K562 (cell line): Measurements from ENCODE around the gene OTULINL. TPM values are rescaled to one million over a fixed set of nuclear protein-coding genes. Genes with fewer than 3 reads are reported as not detected.

Source experiments
- ATAC-seq: fragments of 200-7000 bp; cut with Tn5 transposase; 3 replicates; pipeline ENCODE4 v1.9.1; 2020; ENCODE audit warnings: moderate library complexity
- BruUV-seq: library from RNA; stranded (reverse); fragments of 400-500 nt; replicated peaks from 2 replicates; lab custom pipeline; 2021; lab: Mats Ljungman, UMichigan
- CTCF ChIA-PET: fragments of 300-600 bp; formaldehyde crosslinking; extraction: SDS; loops from one replicate; lab custom pipeline; 2021; ENCODE audit warnings: low intra/inter-chr PET ratio; lab: Yijun Ruan, JAX
- POLR2A ChIA-PET: fragments of 300-600, 350-650 bp; sonication (Branson Sonifier 250); formaldehyde crosslinking; extraction: SDS; loops from one replicate; lab custom pipeline; 2021; ENCODE audit warnings: antibody characterized with exemption, inconsistent platforms; lab: Yijun Ruan, JAX
- DNase-seq, 4 experiments: peaks; one replicate each; pipeline versions ENCODE4 v3.0.0 to v3.0.0-alpha.2; 2011 to 2018; ENCODE audit warnings: low spot score in 3 of 4, mixed read lengths in 3 of 4; ENCODE audit errors: extremely low read depth in 1 of 4
- FAIRE-seq: peaks from 2 replicates; lab custom pipeline; 2011; peaks lifted over from hg19 to GRCh38; lab: Jason Lieb, UNC
- H2AFZ ChIP-seq: 2 replicates; pipeline ENCODE4 v1.6.0; 2011; ENCODE audit warnings: low read depth, low read length, control low read depth, inconsistent platforms
- H3K27ac ChIP-seq: fragments of 200-600 bp; 3 replicates; pipeline ENCODE4 v1.8.0; 2011; ENCODE audit warnings: low read depth, mild to moderate bottlenecking, control low read depth, inconsistent platforms, low read length, moderate library complexity, mixed read lengths; ENCODE audit errors: extremely low read depth
- H3K27me3 ChIP-seq, 2 experiments: fragments of 300-600 bp in 1 of 2; 2 replicates in 1 of 2; 3 replicates in 1 of 2; pipeline versions ENCODE4 v1.6.0 to v1.8.0; 2011; ENCODE audit warnings: inconsistent platforms in 2 of 2, low read length in 2 of 2, mild to moderate bottlenecking in 1 of 2, mixed read lengths in 1 of 2, moderate library complexity in 1 of 2; ENCODE audit not compliant: control insufficient read depth in 2 of 2, insufficient read depth in 2 of 2
- H3K36me3 ChIP-seq: fragments of 300-600 bp; 3 replicates; pipeline ENCODE4 v1.8.0; 2011; ENCODE audit warnings: mild to moderate bottlenecking, low read length, inconsistent platforms; ENCODE audit not compliant: control insufficient read depth, insufficient read depth
- H3K4me1 ChIP-seq, 2 experiments: fragments of 200-600 bp in 1 of 2; replicated peaks in 1 of 2; 2 replicates in 1 of 2; 3 replicates in 1 of 2; pipeline versions ENCODE4 v1.5.1 to v1.8.0; 2011; ENCODE audit warnings: inconsistent platforms in 2 of 2, low read length in 2 of 2, mild to moderate bottlenecking in 1 of 2, mixed read lengths in 1 of 2, moderate library complexity in 1 of 2; ENCODE audit not compliant: control insufficient read depth in 2 of 2, insufficient read depth in 2 of 2
- H3K4me2 ChIP-seq: 2 replicates; pipeline ENCODE4 v1.6.1; 2011; ENCODE audit warnings: low read length, control low read depth, inconsistent platforms, mixed read lengths; ENCODE audit not compliant: insufficient read depth
- H3K4me3 ChIP-seq: fragments of 200-600 bp; sonication (generic), shearing (Covaris generic); 2 replicates; pipeline ENCODE4 v1.5.1; 2016; ENCODE audit warnings: control low read depth, inconsistent platforms
- H3K79me2 ChIP-seq: fragments of 200-600 bp; 3 replicates; pipeline ENCODE4 v1.8.0; 2011; ENCODE audit warnings: low read length, inconsistent platforms; ENCODE audit not compliant: control insufficient read depth, insufficient read depth
- H3K9ac ChIP-seq, 2 experiments: 2 replicates each; pipeline versions ENCODE4 v1.6.0 to v1.6.1; 2011; ENCODE audit warnings: low read depth in 2 of 2, low read length in 2 of 2, control low read depth in 1 of 2, inconsistent platforms in 1 of 2, mild to moderate bottlenecking in 1 of 2, mixed read lengths in 1 of 2; ENCODE audit not compliant: insufficient read depth in 1 of 2
- H3K9me1 ChIP-seq: one replicate; pipeline ENCODE4 v1.6.0; 2011; ENCODE audit warnings: inconsistent platforms, mild to moderate bottlenecking, low read length, moderate library complexity; ENCODE audit not compliant: control insufficient read depth, insufficient read depth
- H3K9me3 ChIP-seq: replicated peaks from 2 replicates; pipeline ENCODE4 v1.5.1; 2011; ENCODE audit warnings: low read depth, low read length, inconsistent platforms; ENCODE audit not compliant: control insufficient read depth, insufficient read depth
- H4K20me1 ChIP-seq: replicated peaks from 2 replicates; pipeline ENCODE4 v1.6.1; 2011; ENCODE audit warnings: low read length, inconsistent platforms, mixed read lengths; ENCODE audit not compliant: control insufficient read depth, insufficient read depth
- ATF1 ChIP-seq, 2 experiments: fragments of 450-650 bp in 1 of 2; IDR thresholded peaks; 2 replicates each; pipeline ENCODE4 v1.6.1; 2016; ENCODE audit warnings: missing compliant biosample characterization in 1 of 2, missing genetic modification characterization in 1 of 2
- LCOR ChIP-seq: sonication (generic); formaldehyde crosslinking; IDR thresholded peaks from 2 replicates; pipeline ENCODE4 v1.8.0; 2022; ENCODE audit warnings: mild to moderate bottlenecking, missing genetic modification reagents
- MECOM ChIP-seq: fragments of 250-450 bp; sonication (Bioruptor Pico); IDR thresholded peaks from 2 replicates; pipeline ENCODE4 v1.8.0; 2022; ENCODE audit warnings: inconsistent platforms
- THRAP3 ChIP-seq: fragments of 450-650 bp; IDR thresholded peaks from 2 replicates; pipeline ENCODE4 v1.6.1; 2016; ENCODE audit warnings: mild to moderate bottlenecking, inconsistent platforms, borderline replicate concordance
- YY1 ChIP-seq, 3 experiments: IDR thresholded peaks; 2 replicates each; pipeline ENCODE4 v1.6.1; 2011; ENCODE audit warnings: low read length in 2 of 3, mild to moderate bottlenecking in 2 of 3, moderate library complexity in 2 of 3, borderline replicate concordance in 1 of 3, control low read depth in 1 of 3, low read depth in 1 of 3; ENCODE audit not compliant: insufficient read depth in 3 of 3, insufficient replicate concordance in 2 of 3, control insufficient read depth in 1 of 3, insufficient read length in 1 of 3; ENCODE audit errors: extremely low read depth in 1 of 3
- ZNF134 ChIP-seq: fragments of 250-450 bp; sonication (Bioruptor Pico); conservative IDR thresholded peaks from 2 replicates; pipeline ENCODE4 v1.4.0; 2020
- WGBS: fragments of 100-300 bp; shearing (Covaris generic); methylation state at CpG from one replicate; pipeline ENCODE4 v1.1.6; 2016; ENCODE audit warnings: low coverage, mixed read lengths; ENCODE audit not compliant: insufficient coverage; ENCODE audit errors: missing lambda C conversion rate; 5-methylcytosine and 5-hydroxymethylcytosine counted together
- in situ Hi-C: fragments of 300-500 bp; cut with MboI; formaldehyde crosslinking; loops from 4 replicates; pipeline ENCODE4 v1.15.0; 2018; ENCODE audit warnings: inconsistent platforms, mixed read lengths
- intact Hi-C: fragments of 100-400 bp; cut with micrococcal nuclease; formaldehyde crosslinking; loops from 2 replicates; pipeline ENCODE4 v1.14.2; 2022
- polyA plus RNA-seq, 8 experiments: library from polyadenylated mRNA; depleted of rRNA in 4 of 8; stranded (reverse) in 5 of 8; unstranded in 3 of 8; fragments of >200 nt; fragmentation: Nextera tagmentation in 2 of 8; fragmentation: Illumina TruSeq in 1 of 8; extraction: Ambion mirVana in 2 of 8; extraction: Trizol in 1 of 8; gene quantifications; 2 replicates each; pipeline versions ENCODE4 v1.2.1 to v1.2.3, GENCODE V29; 2011 to 2014; ENCODE audit warnings: inconsistent platforms in 1 of 8, missing spikeins in 1 of 8
- total RNA-seq, 7 experiments: library from RNA; depleted of rRNA in 6 of 7; stranded (reverse); fragments of >200 nt in 6 of 7; fragmentation: Illumina TruSeq in 2 of 7; extraction: Trizol in 2 of 7; gene quantifications; 2 replicates each; pipeline versions ENCODE4 v1.2.1 to v1.2.3, GENCODE V29; 2011 to 2021; ENCODE audit warnings: low replicate concordance in 1 of 7
- TF ChIP-seq, protein P1 (sequence below), 2 experiments: fragments of 450-650 bp; conservative IDR thresholded peaks; 2 replicates each; pipeline ENCODE4 v1.6.1; 2017; ENCODE audit warnings: mild to moderate bottlenecking in 2 of 2, moderate library complexity in 2 of 2

OTULINL gene
- total and polyA plus RNA-seq, 9 of the 15 experiments (the other 6 are each of a cell fraction or from before 2014, with no cell fraction given): 0.13 to 0.18 TPM; not detected in 7

DNA sequence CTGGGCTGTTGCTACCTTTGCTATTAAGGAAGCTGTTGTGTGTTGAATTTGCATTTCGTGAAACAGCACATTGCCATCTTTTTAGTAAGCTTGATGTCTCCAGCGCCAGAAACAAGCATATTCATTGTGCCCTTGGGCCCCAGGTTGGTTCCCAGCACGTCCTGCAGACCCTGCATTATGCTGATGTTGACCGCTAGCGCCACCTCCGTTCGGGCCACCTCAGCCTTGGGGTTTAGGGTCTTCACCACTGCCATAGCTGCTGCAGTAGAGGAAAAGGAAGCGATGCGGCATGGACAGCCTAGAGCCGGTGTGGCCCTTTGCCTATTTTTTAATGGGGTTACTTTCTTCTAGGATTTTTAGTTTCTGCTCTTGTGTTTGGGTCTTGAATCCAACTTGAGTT is 59.2 kb downstream of the OTULINL start:
- H3K4me3 ChIP-seq: no peak overlapping the region
- ATAC-seq (no peak; the same call in 2 of the 3 replicates), FAIRE-seq (no peak), DNase-seq (no peak)
- POLR2A ChIA-PET: no interaction called here
- no peaks in the 10 kb centered on the region for H3K9me1 ChIP-seq
- no peak overlapping the region for H3K27ac ChIP-seq
- H3K27me3 ChIP-seq: no peaks in the 10 kb centered on the region; a peak in 2 of 5 replicates
- CTCF ChIA-PET: no interaction called here
- in situ Hi-C loops: loop anchor here (10.0 kb wide), 1 partner anchor 656 kb away; no protein-coding TSS in a partner anchor
- intact Hi-C loops: no loop called here
- WGBS: 4% methylated on average over 10 of the region's 10 CpGs
- no peak overlapping the region for H3K4me2 ChIP-seq
- H4K20me1 ChIP-seq: no peaks in the 10 kb centered on the region
- no peaks in the 10 kb centered on the region for H3K36me3 ChIP-seq
- no peaks in the 10 kb centered on the region for H3K4me1 ChIP-seq
- no peaks in the 10 kb centered on the region for H3K9me3 ChIP-seq
- TF ChIP-seq LCOR (CRISPR knock-in tag): no peak
- no peak for TF ChIP-seq THRAP3
- TF ChIP-seq ATF1 (CRISPR knock-in tag; IDR thresholded peaks at IDR 0.05): no peak
- TF ChIP-seq ATF1 (tag; IDR thresholded peaks at IDR 0.05): no peak
- TF ChIP-seq YY1 (IDR thresholded peaks at IDR 0.05; ENCODE audit: borderline replicate concordance in 1 of 3, control insufficient read depth in 1 of 3, extremely low read depth in 1 of 3, insufficient read depth in 3 of 3, insufficient read length in 1 of 3, insufficient replicate concordance in 2 of 3, low read depth in 1 of 3, low read length in 2 of 3): no peak
- no peak for TF ChIP-seq ZNF134 (CRISPR knock-in tag)
- TF ChIP-seq, protein P1, sequence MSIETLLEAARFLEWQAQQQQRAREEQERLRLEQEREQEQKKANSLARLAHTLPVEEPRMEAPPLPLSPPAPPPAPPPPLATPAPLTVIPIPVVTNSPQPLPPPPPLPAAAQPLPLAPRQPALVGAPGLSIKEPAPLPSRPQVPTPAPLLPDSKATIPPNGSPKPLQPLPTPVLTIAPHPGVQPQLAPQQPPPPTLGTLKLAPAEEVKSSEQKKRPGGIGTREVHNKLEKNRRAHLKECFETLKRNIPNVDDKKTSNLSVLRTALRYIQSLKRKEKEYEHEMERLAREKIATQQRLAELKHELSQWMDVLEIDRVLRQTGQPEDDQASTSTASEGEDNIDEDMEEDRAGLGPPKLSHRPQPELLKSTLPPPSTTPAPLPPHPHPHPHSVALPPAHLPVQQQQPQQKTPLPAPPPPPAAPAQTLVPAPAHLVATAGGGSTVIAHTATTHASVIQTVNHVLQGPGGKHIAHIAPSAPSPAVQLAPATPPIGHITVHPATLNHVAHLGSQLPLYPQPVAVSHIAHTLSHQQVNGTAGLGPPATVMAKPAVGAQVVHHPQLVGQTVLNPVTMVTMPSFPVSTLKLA (conservative IDR thresholded peaks at IDR 0.05): no peak
- no peak for TF ChIP-seq MECOM
- no TSS peak for BruUV-seq
- no peaks in the 10 kb centered on the region for H3K79me2 ChIP-seq
- no peak overlapping the region for H2AFZ ChIP-seq
- H3K9ac ChIP-seq: no peak overlapping the region
